DMS79 (cell line): ENCODE results near the gene BTBD16.

ENCODE experiments used
- DNase-seq: peaks from one replicate; lab custom pipeline; 2025; lab: John Stamatoyannopoulos, UW

BTBD16 gene

GRCh38 chr10:122271076-122271475 lies at the start of gene BTBD16:
Gene BTBD16 (plus strand): TSS chr10:122271296. CDS start chr10:122275082, 3,786 bp downstream.
- no peak for DNase-seq

GRCh38 chr10:122221958-122222357 lies 49.1 kb upstream of the BTBD16 start:
- no peak for DNase-seq

- no peak for DNase-seq
Observed at GRCh38 chr10:122222638-122223037, 48.5 kb upstream of the BTBD16 start.

GRCh38 chr10:122224159-122224558 lies 46.9 kb upstream of the BTBD16 start:
- no peak for DNase-seq

GRCh38 chr10:122225330-122225729 lies 45.8 kb upstream of the BTBD16 start:
- DNase-seq = no peak

GRCh38 chr10:122227754-122228153 lies 43.3 kb upstream of the BTBD16 start:
- no peak for DNase-seq

- no peak for DNase-seq
Observed at GRCh38 chr10:122229666-122230065, 41.4 kb upstream of the BTBD16 start.

- no peak for DNase-seq
Observed at GRCh38 chr10:122230222-122230621, 40.9 kb upstream of the BTBD16 start.

- DNase-seq = no peak
Observed at GRCh38 chr10:122232769-122233168, 38.3 kb upstream of the BTBD16 start.

- DNase-seq = no peak
Observed at GRCh38 chr10:122233857-122234348, 37.2 kb upstream of the BTBD16 start.

- no peak for DNase-seq
Observed at GRCh38 chr10:122234416-122234815, 36.7 kb upstream of the BTBD16 start.

- no peak for DNase-seq
Observed at GRCh38 chr10:122236690-122237306, 34.3 kb upstream of the BTBD16 start.

- no peak for DNase-seq
Observed at GRCh38 chr10:122237331-122237990, 33.6 kb upstream of the BTBD16 start.

GRCh38 chr10:122239578-122240257 lies 31.4 kb upstream of the BTBD16 start:
- no peak for DNase-seq

GRCh38 chr10:122240401-122240800 lies 30.7 kb upstream of the BTBD16 start:
- DNase-seq = no peak

- no peak for DNase-seq
Observed at GRCh38 chr10:122241836-122242235, 29.3 kb upstream of the BTBD16 start.

- no peak for DNase-seq
Observed at GRCh38 chr10:122243550-122243949, 27.5 kb upstream of the BTBD16 start.

- no peak for DNase-seq
Observed at GRCh38 chr10:122244001-122244975, 26.8 kb upstream of the BTBD16 start.

- DNase-seq = no peak
Observed at GRCh38 chr10:122245136-122245535, 26.0 kb upstream of the BTBD16 start.

GRCh38 chr10:122245897-122246296 lies 25.2 kb upstream of the BTBD16 start:
- no peak for DNase-seq

GRCh38 chr10:122246830-122247520 lies 24.1 kb upstream of the BTBD16 start:
- no peak for DNase-seq
